ENCODE data around the gene NACA. TPM values are rescaled to one million over a fixed set of nuclear protein-coding genes. Genes with fewer than 3 reads are reported as not detected.

The NACA gene
- total and polyA plus RNA-seq, 2 of the 13 experiments (the other 11 are each of a cell fraction or from before 2014, with no cell fraction given) = 799 to 1,700 TPM

DNA sequence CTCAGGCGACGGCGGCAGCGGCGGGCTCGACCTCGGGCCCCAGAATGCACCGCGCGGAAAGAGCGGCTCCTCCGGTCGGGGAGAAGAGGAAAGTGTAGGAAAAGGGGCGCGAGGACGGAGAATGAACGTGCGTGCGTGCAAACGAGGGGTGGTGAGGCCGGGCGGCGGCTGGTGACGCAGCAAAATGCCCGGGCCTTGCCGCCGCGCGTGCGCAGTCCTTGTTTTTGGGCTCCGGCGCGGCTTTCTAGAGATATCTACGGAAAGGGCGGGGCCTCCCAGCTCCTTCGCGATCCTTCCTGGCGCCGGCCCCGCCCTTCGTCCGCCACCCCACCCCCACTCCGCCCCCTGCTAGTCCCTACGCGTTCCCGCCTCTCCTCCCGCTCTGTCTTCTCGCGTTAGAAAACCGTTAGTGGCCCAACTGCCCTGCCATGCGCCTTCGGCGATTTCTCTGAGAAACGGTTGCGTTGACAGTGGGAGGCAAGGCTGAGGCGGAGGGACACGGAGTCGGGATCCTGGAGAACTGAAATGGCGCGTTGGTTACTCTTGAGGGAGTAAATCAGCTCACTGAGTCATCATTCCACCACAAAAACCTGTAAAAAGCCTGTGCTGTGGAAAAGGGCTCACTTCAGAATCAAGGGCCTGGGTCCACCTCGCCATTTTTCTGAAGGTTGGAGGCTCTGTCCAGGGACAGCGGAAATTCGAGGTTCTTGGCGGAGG is 36.8 kb downstream of the NACA start, which contains the start of gene PTGES3 (continued):
- TF ChIP-seq, protein P1, sequence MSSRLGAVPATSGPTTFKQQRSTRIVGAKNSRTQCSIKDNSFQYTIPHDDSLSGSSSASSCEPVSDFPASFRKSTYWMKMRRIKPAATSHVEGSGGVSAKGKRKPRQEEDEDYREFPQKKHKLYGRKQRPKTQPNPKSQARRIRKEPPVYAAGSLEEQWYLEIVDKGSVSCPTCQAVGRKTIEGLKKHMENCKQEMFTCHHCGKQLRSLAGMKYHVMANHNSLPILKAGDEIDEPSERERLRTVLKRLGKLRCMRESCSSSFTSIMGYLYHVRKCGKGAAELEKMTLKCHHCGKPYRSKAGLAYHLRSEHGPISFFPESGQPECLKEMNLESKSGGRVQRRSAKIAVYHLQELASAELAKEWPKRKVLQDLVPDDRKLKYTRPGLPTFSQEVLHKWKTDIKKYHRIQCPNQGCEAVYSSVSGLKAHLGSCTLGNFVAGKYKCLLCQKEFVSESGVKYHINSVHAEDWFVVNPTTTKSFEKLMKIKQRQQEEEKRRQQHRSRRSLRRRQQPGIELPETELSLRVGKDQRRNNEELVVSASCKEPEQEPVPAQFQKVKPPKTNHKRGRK (CRISPR knock-in tag; IDR thresholded peaks at IDR 0.05) = no peak
- TF ChIP-seq ZNF292 (CRISPR knock-in tag; IDR thresholded peaks at IDR 0.05; ENCODE audit: borderline replicate concordance, low read depth) (no peak), MAF1 (CRISPR knock-in tag; IDR thresholded peaks at IDR 0.05; ENCODE audit: borderline replicate concordance) (no peak; the same call in 1 of the 2 replicates), ZFP36 (IDR thresholded peaks at IDR 0.05; ENCODE audit: borderline replicate concordance, low read depth, low read length, partially characterized antibody) (no peak), ZNF629 (CRISPR knock-in tag; conservative IDR thresholded peaks at IDR 0.05) (no peak), ZNF761 (CRISPR knock-in tag; conservative IDR thresholded peaks at IDR 0.05) (peak; percentile 91), KLF15 (CRISPR knock-in tag; IDR thresholded peaks at IDR 0.05; ENCODE audit: borderline replicate concordance) (peak; percentile 80), REL (CRISPR knock-in tag; conservative IDR thresholded peaks at IDR 0.05) (0 out of 2 replicates have a peak, but pooled peaks have one; percentile 90), TCF7L2 (IDR thresholded peaks at IDR 0.05; ENCODE audit: low read depth, low read length) (no peak), HES4 (CRISPR knock-in tag; IDR thresholded peaks at IDR 0.05; ENCODE audit: borderline replicate concordance) (peak; percentile 98), HMG20A (CRISPR knock-in tag; IDR thresholded peaks at IDR 0.05; ENCODE audit: borderline replicate concordance) (no peak; the same call in 1 of the 2 replicates), ZNF335 (CRISPR knock-in tag; IDR thresholded peaks at IDR 0.05) (peak; percentile 74; the same call in 1 of the 2 replicates), ZKSCAN1 (IDR thresholded peaks at IDR 0.05; ENCODE audit: low read length) (no peak), GFI1 (CRISPR knock-in tag; IDR thresholded peaks at IDR 0.05; ENCODE audit: borderline replicate concordance) (peak; percentile 69; the same call in 1 of the 2 replicates), ZNF225 (CRISPR knock-in tag; IDR thresholded peaks at IDR 0.05) (no peak), RFXAP (CRISPR knock-in tag; IDR thresholded peaks at IDR 0.05; ENCODE audit: borderline replicate concordance) (peak; percentile 84; the same call in 1 of the 2 replicates)
- TF ChIP-seq, protein P2, sequence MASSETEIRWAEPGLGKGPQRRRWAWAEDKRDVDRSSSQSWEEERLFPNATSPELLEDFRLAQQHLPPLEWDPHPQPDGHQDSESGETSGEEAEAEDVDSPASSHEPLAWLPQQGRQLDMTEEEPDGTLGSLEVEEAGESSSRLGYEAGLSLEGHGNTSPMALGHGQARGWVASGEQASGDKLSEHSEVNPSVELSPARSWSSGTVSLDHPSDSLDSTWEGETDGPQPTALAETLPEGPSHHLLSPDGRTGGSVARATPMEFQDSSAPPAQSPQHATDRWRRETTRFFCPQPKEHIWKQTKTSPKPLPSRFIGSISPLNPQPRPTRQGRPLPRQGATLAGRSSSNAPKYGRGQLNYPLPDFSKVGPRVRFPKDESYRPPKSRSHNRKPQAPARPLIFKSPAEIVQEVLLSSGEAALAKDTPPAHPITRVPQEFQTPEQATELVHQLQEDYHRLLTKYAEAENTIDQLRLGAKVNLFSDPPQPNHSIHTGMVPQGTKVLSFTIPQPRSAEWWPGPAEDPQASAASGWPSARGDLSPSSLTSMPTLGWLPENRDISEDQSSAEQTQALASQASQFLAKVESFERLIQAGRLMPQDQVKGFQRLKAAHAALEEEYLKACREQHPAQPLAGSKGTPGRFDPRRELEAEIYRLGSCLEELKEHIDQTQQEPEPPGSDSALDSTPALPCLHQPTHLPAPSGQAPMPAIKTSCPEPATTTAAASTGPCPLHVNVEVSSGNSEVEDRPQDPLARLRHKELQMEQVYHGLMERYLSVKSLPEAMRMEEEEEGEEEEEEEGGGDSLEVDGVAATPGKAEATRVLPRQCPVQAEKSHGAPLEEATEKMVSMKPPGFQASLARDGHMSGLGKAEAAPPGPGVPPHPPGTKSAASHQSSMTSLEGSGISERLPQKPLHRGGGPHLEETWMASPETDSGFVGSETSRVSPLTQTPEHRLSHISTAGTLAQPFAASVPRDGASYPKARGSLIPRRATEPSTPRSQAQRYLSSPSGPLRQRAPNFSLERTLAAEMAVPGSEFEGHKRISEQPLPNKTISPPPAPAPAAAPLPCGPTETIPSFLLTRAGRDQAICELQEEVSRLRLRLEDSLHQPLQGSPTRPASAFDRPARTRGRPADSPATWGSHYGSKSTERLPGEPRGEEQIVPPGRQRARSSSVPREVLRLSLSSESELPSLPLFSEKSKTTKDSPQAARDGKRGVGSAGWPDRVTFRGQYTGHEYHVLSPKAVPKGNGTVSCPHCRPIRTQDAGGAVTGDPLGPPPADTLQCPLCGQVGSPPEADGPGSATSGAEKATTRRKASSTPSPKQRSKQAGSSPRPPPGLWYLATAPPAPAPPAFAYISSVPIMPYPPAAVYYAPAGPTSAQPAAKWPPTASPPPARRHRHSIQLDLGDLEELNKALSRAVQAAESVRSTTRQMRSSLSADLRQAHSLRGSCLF (CRISPR knock-in tag; IDR thresholded peaks at IDR 0.05; ENCODE audit: borderline replicate concordance) = peak; percentile 29; the same call in 1 of the 2 replicates
- TF ChIP-seq, protein P3, sequence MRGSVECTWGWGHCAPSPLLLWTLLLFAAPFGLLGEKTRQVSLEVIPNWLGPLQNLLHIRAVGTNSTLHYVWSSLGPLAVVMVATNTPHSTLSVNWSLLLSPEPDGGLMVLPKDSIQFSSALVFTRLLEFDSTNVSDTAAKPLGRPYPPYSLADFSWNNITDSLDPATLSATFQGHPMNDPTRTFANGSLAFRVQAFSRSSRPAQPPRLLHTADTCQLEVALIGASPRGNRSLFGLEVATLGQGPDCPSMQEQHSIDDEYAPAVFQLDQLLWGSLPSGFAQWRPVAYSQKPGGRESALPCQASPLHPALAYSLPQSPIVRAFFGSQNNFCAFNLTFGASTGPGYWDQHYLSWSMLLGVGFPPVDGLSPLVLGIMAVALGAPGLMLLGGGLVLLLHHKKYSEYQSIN (CRISPR knock-in tag; IDR thresholded peaks at IDR 0.05; ENCODE audit: borderline replicate concordance) = no peak
- TF ChIP-seq, protein P4, sequence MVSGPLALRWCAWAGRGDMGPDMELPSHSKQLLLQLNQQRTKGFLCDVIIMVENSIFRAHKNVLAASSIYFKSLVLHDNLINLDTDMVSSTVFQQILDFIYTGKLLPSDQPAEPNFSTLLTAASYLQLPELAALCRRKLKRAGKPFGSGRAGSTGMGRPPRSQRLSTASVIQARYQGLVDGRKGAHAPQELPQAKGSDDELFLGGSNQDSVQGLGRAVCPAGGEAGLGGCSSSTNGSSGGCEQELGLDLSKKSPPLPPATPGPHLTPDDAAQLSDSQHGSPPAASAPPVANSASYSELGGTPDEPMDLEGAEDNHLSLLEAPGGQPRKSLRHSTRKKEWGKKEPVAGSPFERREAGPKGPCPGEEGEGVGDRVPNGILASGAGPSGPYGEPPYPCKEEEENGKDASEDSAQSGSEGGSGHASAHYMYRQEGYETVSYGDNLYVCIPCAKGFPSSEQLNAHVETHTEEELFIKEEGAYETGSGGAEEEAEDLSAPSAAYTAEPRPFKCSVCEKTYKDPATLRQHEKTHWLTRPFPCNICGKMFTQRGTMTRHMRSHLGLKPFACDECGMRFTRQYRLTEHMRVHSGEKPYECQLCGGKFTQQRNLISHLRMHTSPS (CRISPR knock-in tag; IDR thresholded peaks at IDR 0.05; ENCODE audit: low read depth) = no peak
